Measurements from ENCODE around the gene YEATS4. TPM values are rescaled to one million over a fixed set of nuclear protein-coding genes. Genes with fewer than 3 reads are reported as not detected.
A peak's percentile ranks its signal among the peaks of the same experiment; 100 is the strongest.

Gene YEATS4
- total RNA-seq, 1 donor from 2014 or later, result 32.7 TPM

- peak overlapping the region; percentile 4 for H3K4me3 Mint-ChIP-seq (ENCODE audit: low read depth)
- TF ChIP-seq, protein P1, sequence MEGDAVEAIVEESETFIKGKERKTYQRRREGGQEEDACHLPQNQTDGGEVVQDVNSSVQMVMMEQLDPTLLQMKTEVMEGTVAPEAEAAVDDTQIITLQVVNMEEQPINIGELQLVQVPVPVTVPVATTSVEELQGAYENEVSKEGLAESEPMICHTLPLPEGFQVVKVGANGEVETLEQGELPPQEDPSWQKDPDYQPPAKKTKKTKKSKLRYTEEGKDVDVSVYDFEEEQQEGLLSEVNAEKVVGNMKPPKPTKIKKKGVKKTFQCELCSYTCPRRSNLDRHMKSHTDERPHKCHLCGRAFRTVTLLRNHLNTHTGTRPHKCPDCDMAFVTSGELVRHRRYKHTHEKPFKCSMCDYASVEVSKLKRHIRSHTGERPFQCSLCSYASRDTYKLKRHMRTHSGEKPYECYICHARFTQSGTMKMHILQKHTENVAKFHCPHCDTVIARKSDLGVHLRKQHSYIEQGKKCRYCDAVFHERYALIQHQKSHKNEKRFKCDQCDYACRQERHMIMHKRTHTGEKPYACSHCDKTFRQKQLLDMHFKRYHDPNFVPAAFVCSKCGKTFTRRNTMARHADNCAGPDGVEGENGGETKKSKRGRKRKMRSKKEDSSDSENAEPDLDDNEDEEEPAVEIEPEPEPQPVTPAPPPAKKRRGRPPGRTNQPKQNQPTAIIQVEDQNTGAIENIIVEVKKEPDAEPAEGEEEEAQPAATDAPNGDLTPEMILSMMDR (IDR thresholded peaks at IDR 0.05; ENCODE audit: unreplicated experiment), result no peak
- DNase-seq (ENCODE audit: low spot score, unreplicated experiment), result no peak
- H3K36me3 Mint-ChIP-seq (ENCODE audit: insufficient read depth), result no peaks in the 10 kb centered on the region
- H3K9me3 Mint-ChIP-seq (ENCODE audit: low read depth), result no peaks in the 10 kb centered on the region
- peaks cover 29% of the 10 kb centered on the region for H3K4me1 Mint-ChIP-seq (ENCODE audit: low read depth)
- H3K27ac Mint-ChIP-seq, result no peak overlapping the region
- no peaks in the 10 kb centered on the region for H3K27me3 Mint-ChIP-seq
Observed at GRCh38 chr12:69350002-69350626, 9.4 kb upstream of the YEATS4 start.

DNA sequence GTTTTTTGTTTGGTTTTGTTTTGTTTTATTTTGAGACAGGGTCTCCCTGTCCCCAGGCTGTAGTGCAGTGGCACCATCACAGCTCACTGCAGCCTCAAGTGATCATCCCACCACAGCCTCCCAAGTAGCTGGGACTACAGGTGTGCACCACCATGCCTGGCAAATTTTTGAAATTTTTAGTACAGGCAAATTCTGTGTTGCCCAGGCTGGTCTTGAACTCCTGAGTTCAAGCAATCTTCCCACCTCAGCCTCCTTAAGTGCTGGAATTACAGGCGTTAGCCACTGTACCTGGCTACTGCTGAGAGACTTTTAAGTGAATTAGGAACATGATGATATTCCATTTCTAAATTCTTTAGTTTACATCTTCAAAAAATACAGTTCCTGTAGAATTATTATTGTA, 8.8 kb upstream of the YEATS4 start:
- peaks cover 24% of the 10 kb centered on the region for H3K4me1 Mint-ChIP-seq (ENCODE audit: low read depth)
- TF ChIP-seq, protein P1 (IDR thresholded peaks at IDR 0.05; ENCODE audit: unreplicated experiment), result no peak
- DNase-seq (ENCODE audit: low spot score, unreplicated experiment), result no peak
- H3K9me3 Mint-ChIP-seq (ENCODE audit: low read depth), result no peaks in the 10 kb centered on the region
- H3K27me3 Mint-ChIP-seq, result no peaks in the 10 kb centered on the region
- H3K4me3 Mint-ChIP-seq (ENCODE audit: low read depth), result no peak overlapping the region
- no peak overlapping the region for H3K27ac Mint-ChIP-seq
- no peaks in the 10 kb centered on the region for H3K36me3 Mint-ChIP-seq (ENCODE audit: insufficient read depth)

- Mint-ChIP-seq H3K9me3 (ENCODE audit: low read depth) (no peaks in the 10 kb centered on the region), H3K36me3 (ENCODE audit: insufficient read depth) (no peaks in the 10 kb centered on the region), H3K27ac (no peak overlapping the region), H3K4me1 (ENCODE audit: low read depth) (peaks cover 22% of the 10 kb centered on the region), H3K27me3 (no peaks in the 10 kb centered on the region), H3K4me3 (ENCODE audit: low read depth) (no peak overlapping the region)
- TF ChIP-seq, protein P1 (IDR thresholded peaks at IDR 0.05; ENCODE audit: unreplicated experiment), result no peak
- DNase-seq (ENCODE audit: low spot score, unreplicated experiment), result no peak
Observed at GRCh38 chr12:69351462-69352236, 7.9 kb upstream of the YEATS4 start.

DNA sequence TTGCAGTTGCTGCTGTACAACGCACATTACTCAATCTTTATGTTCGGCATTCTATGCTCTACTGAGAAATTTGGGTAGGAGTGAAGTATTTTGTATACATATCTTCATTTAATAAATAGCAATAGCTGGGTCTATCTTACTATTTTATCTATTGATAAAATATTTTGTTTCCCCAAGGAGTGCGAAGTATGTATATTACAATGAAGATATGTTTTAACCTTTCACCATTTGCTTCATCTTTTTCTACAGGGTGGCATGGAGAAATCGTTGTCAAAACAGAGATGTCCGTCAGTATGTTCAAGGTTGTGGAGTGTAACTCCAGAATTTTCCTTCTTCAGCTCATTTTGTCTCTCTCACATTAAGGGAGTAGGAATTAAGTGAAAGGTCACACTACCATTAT, 6.6 kb upstream of the YEATS4 start:
- H3K27ac Mint-ChIP-seq, result no peak overlapping the region
- no peaks in the 10 kb centered on the region for H3K36me3 Mint-ChIP-seq (ENCODE audit: insufficient read depth)
- H3K9me3 Mint-ChIP-seq (ENCODE audit: low read depth), result no peaks in the 10 kb centered on the region
- DNase-seq (ENCODE audit: low spot score, unreplicated experiment), result no peak
- TF ChIP-seq, protein P1 (IDR thresholded peaks at IDR 0.05; ENCODE audit: unreplicated experiment), result no peak
- peaks cover 22% of the 10 kb centered on the region for H3K4me1 Mint-ChIP-seq (ENCODE audit: low read depth)
- no peaks in the 10 kb centered on the region for H3K27me3 Mint-ChIP-seq
- H3K4me3 Mint-ChIP-seq (ENCODE audit: low read depth), result no peak overlapping the region

DNA sequence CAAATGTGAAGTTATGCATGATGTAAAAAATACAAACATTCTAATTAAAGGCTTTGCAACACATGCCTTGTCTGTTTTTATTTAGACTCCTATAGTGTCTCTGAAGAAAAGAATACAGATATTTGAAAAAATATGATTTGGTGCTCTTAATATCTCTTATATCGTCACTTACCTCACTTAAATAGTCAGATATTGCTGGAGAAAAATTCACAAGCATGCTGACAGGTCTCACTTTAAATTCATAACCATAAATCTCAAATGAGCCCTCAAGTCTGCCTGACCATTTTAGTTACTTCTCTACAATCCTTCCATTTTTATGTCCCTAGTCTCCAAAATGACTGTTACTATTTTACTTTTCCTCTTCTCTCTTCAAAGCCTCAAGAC, 5.4 kb upstream of the YEATS4 start:
- TF ChIP-seq, protein P1 (IDR thresholded peaks at IDR 0.05; ENCODE audit: unreplicated experiment), result no peak
- Mint-ChIP-seq H3K9me3 (ENCODE audit: low read depth) (no peaks in the 10 kb centered on the region), H3K27me3 (no peaks in the 10 kb centered on the region), H3K27ac (no peak overlapping the region), H3K4me1 (ENCODE audit: low read depth) (peaks cover 19% of the 10 kb centered on the region), H3K4me3 (ENCODE audit: low read depth) (no peak overlapping the region), H3K36me3 (ENCODE audit: insufficient read depth) (no peaks in the 10 kb centered on the region)
- DNase-seq (ENCODE audit: low spot score, unreplicated experiment), result no peak

All from progenitor cell of endocrine pancreas (in vitro differentiated cells).